ENCODE data around the gene SCGB1C1.

GRCh38 chr11:235997-236773 is 43.3 kb downstream of the SCGB1C1 start, which contains the start of gene SIRT3:
- TF ChIP-seq CTCF (IDR thresholded peaks at IDR 0.05) (peak in 3 of 6 experiments; percentile 24 to 37 (median 36)), POLR2A (IDR thresholded peaks at IDR 0.05) (peak in 2 of 4 donors; percentile 17 to 62)

All from esophagus squamous epithelium (tissue), 4 donors.